DND-41 (cell line): ENCODE measurements around the gene RAB4A.

Experiments
- EZH2 ChIP-seq: IDR thresholded peaks from 3 replicates; pipeline ENCODE4 v1.6.1; 2012; ENCODE audit warnings: borderline replicate concordance, low read depth, mild to moderate bottlenecking, moderate library complexity, low read length, inconsistent platforms; ENCODE audit not compliant: severe bottlenecking
- TF ChIP-seq, protein P1 (sequence below): IDR thresholded peaks from 2 replicates; pipeline ENCODE4 v1.5.1; 2012; ENCODE audit warnings: borderline replicate concordance, low read length, moderate library complexity, mild to moderate bottlenecking; ENCODE audit not compliant: poor library complexity, severe bottlenecking; ENCODE audit errors: extremely low read depth

- TF ChIP-seq, protein P1, sequence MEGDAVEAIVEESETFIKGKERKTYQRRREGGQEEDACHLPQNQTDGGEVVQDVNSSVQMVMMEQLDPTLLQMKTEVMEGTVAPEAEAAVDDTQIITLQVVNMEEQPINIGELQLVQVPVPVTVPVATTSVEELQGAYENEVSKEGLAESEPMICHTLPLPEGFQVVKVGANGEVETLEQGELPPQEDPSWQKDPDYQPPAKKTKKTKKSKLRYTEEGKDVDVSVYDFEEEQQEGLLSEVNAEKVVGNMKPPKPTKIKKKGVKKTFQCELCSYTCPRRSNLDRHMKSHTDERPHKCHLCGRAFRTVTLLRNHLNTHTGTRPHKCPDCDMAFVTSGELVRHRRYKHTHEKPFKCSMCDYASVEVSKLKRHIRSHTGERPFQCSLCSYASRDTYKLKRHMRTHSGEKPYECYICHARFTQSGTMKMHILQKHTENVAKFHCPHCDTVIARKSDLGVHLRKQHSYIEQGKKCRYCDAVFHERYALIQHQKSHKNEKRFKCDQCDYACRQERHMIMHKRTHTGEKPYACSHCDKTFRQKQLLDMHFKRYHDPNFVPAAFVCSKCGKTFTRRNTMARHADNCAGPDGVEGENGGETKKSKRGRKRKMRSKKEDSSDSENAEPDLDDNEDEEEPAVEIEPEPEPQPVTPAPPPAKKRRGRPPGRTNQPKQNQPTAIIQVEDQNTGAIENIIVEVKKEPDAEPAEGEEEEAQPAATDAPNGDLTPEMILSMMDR = no peak
- no peak for TF ChIP-seq EZH2
These were observed 16.4 kb downstream of the RAB4A start for GRCh38 chr1:229287267-229287666.
